Stimulated activated CD4-positive, alpha-beta T cell treated with anti-CD3 and anti-CD28 coated beads, Interleukin-2, amount 100 ng/mL, for 24 hours (primary cell): ENCODE results near the gene ITPR2.
A peak's percentile ranks its signal among the peaks of the same experiment; 100 is the strongest.
"Not testable (repeated sequence)": the region's sequence is repeated elsewhere in the genome, so short reads cannot be mapped to it uniquely, and the experiment has no call there.

Experiments used
- DNase-seq, 2 donors: peaks; one replicate each; pipeline ENCODE4 v3.0.0-alpha.2; 2020

ITPR2 gene

GRCh38 chr12:26651566-26652188 lies 181.3 kb downstream of the ITPR2 start:
- DNase-seq = peak; percentile 41 to 49

- no peak for DNase-seq
Observed at GRCh38 chr12:26651036-26651435, 182.0 kb downstream of the ITPR2 start.

DNA sequence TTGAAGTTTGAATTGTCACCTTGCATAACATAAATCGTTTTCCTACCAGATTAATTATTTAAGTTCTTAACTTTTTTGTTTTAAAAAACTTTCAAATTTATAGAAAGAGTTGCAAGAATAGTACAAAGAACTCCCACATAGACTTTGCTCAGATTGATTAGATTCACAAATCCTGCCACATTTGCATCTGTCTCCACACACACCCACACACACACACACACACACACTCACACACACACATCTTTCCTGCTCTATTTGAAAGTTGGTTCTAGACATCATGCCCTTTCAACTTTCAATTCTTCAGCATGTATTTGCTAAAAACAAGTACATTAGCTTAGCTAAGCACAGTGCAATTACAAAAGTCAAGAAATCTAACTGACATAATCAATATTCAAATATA lies 184.0 kb downstream of the ITPR2 start:
- no peak for DNase-seq

DNA sequence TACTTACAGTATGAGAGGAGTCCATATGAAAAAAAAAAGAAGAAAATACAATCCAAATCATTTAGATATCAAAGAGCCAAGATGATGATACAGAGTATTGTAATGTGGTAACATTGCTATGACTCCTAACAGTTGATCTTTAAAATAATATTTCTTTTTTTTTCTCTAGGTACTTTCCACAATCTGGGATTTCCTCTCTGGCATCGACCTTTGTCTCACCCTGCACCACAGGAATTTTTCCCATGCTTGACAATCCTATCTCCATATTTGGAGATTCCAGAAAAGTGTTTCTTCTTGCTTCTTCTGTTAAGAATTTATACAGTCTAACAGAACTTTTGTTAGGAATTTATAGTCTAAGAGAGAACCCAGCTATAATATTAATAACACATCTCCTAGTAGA lies 184.4 kb downstream of the ITPR2 start:
- DNase-seq = no peak

GRCh38 chr12:26648066-26648465 lies 184.9 kb downstream of the ITPR2 start:
- DNase-seq = no peak

DNA sequence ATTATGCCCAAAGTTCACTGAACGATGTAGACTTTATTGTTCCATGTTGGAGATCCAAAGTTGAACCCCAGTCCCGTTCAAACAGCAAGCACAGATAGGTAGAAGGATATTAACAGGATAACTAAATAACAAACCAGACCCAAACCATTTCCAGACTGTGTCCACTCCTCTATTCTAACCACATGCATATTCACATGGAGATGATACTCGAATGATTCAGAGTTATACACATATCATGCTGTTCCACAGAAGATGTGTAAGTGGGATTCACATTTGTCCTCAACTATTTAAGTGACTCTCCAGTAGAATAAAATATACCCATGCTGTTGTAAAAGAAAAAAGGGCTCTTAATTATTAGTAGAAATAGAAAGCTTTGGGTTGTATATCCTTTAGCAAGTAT lies 185.9 kb downstream of the ITPR2 start:
- DNase-seq = no peak

- DNase-seq = no peak
Observed at GRCh38 chr12:26646571-26646970, 186.4 kb downstream of the ITPR2 start.

- not testable (repeated sequence) for DNase-seq
Observed at GRCh38 chr12:26644376-26644775, 188.6 kb downstream of the ITPR2 start.

- DNase-seq = no peak
Observed at GRCh38 chr12:26643532-26644315, 189.3 kb downstream of the ITPR2 start.

DNA sequence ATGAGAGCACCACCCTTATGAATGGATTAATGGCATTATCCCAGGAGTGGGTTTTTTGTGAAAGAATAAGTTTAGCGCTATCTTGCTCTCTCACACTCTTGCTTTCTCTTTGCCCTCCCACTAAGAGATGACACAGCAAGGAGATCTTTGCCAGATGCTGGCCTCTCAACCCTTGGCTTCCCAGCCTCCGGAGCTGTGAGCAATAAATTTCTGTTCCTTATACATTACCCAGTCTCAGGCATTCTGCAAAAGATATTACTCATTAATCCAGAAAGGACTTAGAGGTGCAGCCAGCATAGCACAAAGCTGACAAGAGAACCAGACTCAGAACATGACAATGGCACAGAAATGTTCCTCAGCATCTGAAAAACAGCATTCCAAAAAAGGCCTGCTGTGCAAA lies 190.6 kb downstream of the ITPR2 start:
- no peak for DNase-seq

- no peak for DNase-seq
Observed at GRCh38 chr12:26636710-26637328, 196.2 kb downstream of the ITPR2 start.

DNA sequence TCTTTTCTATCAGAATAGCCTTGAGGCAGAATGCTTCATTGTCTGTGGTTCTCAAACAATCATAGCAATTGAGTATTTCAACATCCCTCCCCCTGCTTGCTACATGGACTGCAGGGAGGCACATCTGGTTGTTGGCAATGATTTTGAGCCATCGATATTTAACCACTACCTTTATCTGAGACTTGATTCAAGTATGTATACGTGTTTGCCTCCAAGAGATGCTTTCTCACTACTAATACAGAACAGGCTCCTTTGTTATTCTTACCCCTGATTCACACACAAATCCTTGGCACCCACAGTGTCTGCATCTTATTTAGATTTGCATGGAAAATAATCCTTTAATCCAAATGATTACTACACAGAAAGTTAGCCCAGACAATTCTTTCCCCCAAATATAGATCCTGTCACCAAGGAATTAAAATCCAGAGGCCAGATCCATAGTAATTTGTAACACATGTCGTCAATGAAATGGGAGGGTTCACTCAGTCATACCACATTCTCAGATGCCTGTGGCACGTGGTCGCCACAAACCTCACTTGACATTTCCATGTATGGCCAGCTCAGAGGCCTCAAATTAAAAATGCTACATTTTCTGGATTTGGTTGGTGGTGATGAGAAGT lies 199.3 kb downstream of the ITPR2 start:
- DNase-seq = no peak

DNA sequence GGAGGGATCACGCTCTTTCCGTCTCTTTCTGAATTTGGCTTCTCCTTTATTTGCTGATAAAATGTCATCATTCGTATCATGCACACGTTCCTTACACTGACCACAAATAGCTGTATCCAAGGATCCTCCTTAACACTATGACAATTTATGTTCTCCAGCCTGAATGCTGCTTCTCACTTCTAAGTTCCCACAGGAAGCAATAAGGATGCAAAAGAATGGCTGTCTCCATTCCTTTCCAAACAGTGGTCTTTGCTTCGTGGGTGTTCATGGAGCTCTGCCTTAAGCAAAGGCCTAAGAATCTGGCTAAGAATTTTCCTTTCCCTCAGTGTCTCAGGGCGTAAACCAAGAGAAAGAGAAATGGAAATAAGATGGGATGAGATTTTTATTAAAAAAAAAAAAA lies 200.2 kb downstream of the ITPR2 start:
- DNase-seq = no peak

- DNase-seq = no peak
Observed at GRCh38 chr12:26631846-26632245, 201.1 kb downstream of the ITPR2 start.

GRCh38 chr12:26630546-26631027 lies 202.4 kb downstream of the ITPR2 start:
- DNase-seq = no peak

DNA sequence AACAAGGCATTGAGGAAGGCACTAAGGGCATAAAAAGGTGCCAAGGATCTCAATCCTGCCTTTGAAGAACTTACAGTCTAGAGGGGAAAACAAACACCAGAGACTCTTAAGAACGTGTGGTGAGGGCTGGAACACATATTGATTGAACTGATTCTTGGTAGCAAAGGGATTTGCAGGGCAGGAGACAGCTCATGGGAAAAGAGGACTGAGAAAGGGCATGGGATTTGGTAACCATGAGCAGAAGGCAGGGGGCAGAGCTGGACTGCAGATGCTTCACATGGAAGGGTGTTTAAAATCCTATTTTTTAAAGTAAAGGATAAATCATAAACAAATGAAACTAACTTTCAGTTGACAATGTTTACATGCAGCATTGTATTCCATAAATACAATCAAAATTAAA lies 203.1 kb downstream of the ITPR2 start:
- DNase-seq = no peak

DNA sequence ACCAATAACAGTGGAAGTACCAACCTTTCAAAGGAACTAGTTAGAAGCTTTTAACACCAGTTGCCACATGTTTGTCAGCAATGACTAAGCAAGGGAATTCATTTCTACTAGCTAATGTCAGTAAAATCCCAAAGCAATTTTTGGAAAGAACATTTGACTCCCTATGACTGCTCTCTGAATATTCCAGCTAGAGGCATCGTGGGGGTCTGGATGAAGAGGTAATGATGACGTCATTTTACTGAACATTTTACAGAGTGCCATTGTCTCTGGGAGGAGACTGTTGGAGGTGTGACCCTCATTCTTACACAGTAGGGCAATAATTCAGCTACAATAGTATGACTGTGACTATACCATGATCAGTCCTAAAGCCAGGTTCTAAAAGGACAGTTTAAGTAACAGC lies 204.8 kb downstream of the ITPR2 start:
- no peak for DNase-seq

GRCh38 chr12:26627335-26627734 lies 205.7 kb downstream of the ITPR2 start:
- no peak for DNase-seq

DNA sequence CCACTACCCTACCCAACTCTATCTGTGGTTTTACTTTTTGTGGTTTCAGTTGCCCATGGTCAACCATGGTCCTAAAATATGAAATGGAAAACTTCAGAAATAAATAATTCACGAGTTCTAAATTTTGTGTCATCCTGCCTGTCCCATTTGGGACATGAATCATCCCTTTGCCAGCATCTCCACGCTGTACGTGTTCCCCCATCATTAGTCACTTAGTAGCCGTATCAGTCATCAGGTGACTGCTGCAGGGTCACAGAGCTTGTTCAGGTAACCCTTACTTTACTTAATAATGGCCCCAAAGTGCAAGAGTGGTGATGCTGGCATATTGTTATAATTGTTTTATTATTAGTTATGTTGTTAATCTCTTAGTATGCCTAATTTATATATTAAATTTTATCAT lies 209.9 kb downstream of the ITPR2 start:
- no peak for DNase-seq

- no peak for DNase-seq
Observed at GRCh38 chr12:26622601-26623000, 210.4 kb downstream of the ITPR2 start.

DNA sequence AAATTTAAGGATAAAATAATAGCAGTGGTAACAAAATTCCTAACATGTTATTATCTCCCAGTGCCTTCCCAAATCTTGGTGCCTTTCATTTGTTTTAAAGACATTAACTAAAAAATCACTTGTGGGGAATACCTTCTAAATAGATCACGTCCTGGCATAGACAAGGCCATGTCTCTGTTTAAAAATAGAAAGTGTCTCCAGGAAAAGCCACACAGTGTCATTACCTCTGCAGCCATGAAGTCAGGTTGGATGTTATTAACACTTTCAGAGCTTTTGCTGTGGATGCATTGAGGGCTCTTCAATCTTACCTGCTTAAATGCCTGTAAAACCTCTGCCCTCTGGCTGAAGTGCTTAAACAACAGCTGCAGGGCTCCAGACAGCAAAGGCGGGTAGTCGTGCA lies 211.1 kb downstream of the ITPR2 start:
- DNase-seq = no peak

GRCh38 chr12:26620907-26621306 lies 212.1 kb downstream of the ITPR2 start:
- DNase-seq = no peak

- no peak for DNase-seq
Observed at GRCh38 chr12:26617513-26617912, 215.5 kb downstream of the ITPR2 start.
